HEK293 (cell line): ENCODE data around the gene VPS9D1.
A peak's percentile ranks its signal among the peaks of the same experiment; 100 is the strongest.

Experiments
- KLF1 ChIP-seq: fragments of 450-650 bp; formaldehyde crosslinking; IDR thresholded peaks from 2 replicates; pipeline ENCODE4 v1.5.1; 2016; ENCODE audit warnings: missing biosample characterization, missing genetic modification characterization
- KLF7 ChIP-seq: fragments of 450-650 bp; formaldehyde crosslinking; IDR thresholded peaks from 2 replicates; pipeline ENCODE4 v1.5.1; 2016; ENCODE audit warnings: missing biosample characterization, missing genetic modification characterization, borderline replicate concordance
- KLF8 ChIP-seq: fragments of 450-650 bp; formaldehyde crosslinking; IDR thresholded peaks from 2 replicates; pipeline ENCODE4 v1.5.1; 2016; ENCODE audit warnings: missing biosample characterization, missing genetic modification characterization
- MEIS1 ChIP-seq: sonication (generic); formaldehyde crosslinking; IDR thresholded peaks from 2 replicates; pipeline ENCODE4 v1.8.1; 2022; ENCODE audit warnings: missing genetic modification reagents, mild to moderate bottlenecking, borderline replicate concordance
- SALL2 ChIP-seq: fragments of 450-650 bp; formaldehyde crosslinking; IDR thresholded peaks from 2 replicates; pipeline ENCODE4 v1.5.0; 2017; ENCODE audit warnings: missing biosample characterization, mild to moderate bottlenecking, missing genetic modification characterization, borderline replicate concordance
- SCRT1 ChIP-seq: fragments of 450-650 bp; formaldehyde crosslinking; IDR thresholded peaks from 2 replicates; pipeline ENCODE4 v1.5.1; 2016; ENCODE audit warnings: missing biosample characterization, missing genetic modification characterization, borderline replicate concordance
- SCRT2 ChIP-seq: fragments of 450-650 bp; formaldehyde crosslinking; IDR thresholded peaks from 2 replicates; pipeline ENCODE4 v1.5.1; 2016; ENCODE audit warnings: missing biosample characterization, missing genetic modification characterization
- WT1 ChIP-seq: fragments of 450-650 bp; formaldehyde crosslinking; IDR thresholded peaks from 2 replicates; pipeline ENCODE4 v1.5.1; 2016; ENCODE audit warnings: missing biosample characterization, missing genetic modification characterization
- YY1 ChIP-seq: fragments of 450-650 bp; formaldehyde crosslinking; IDR thresholded peaks from 2 replicates; pipeline ENCODE4 v1.5.1; 2018; ENCODE audit warnings: missing biosample characterization, missing genetic modification characterization
- ZNF10 ChIP-seq: fragments of 450-650 bp; formaldehyde crosslinking; IDR thresholded peaks from 2 replicates; pipeline ENCODE4 v1.5.1; 2017; ENCODE audit warnings: missing biosample characterization, missing genetic modification characterization
- ZNF133 ChIP-seq: fragments of 450-650 bp; formaldehyde crosslinking; IDR thresholded peaks from 2 replicates; pipeline ENCODE4 v1.5.1; 2016; ENCODE audit warnings: missing biosample characterization, missing genetic modification characterization
- ZNF140 ChIP-seq: fragments of 450-650 bp; formaldehyde crosslinking; IDR thresholded peaks from 2 replicates; pipeline ENCODE4 v1.5.1; 2016; ENCODE audit warnings: missing biosample characterization, missing genetic modification characterization
- ZNF335 ChIP-seq: fragments of 450-650 bp; formaldehyde crosslinking; conservative IDR thresholded peaks from 2 replicates; pipeline ENCODE4 v1.5.1; 2016; ENCODE audit warnings: missing biosample characterization, missing genetic modification characterization
- ZNF354C ChIP-seq: fragments of 450-650 bp; formaldehyde crosslinking; IDR thresholded peaks from 2 replicates; pipeline ENCODE4 v1.5.1; 2016; ENCODE audit warnings: missing biosample characterization, missing genetic modification characterization, low read depth, borderline replicate concordance
- ZNF501 ChIP-seq: fragments of 450-650 bp; formaldehyde crosslinking; IDR thresholded peaks from 2 replicates; pipeline ENCODE4 v1.5.1; 2016; ENCODE audit warnings: missing biosample characterization, missing genetic modification characterization
- ZNF529 ChIP-seq: fragments of 450-650 bp; formaldehyde crosslinking; IDR thresholded peaks from 2 replicates; pipeline ENCODE4 v1.5.1; 2017; ENCODE audit warnings: missing genetic modification characterization, missing biosample characterization; ENCODE audit not compliant: insufficient replicate concordance
- ZNF561 ChIP-seq: fragments of 450-650 bp; IDR thresholded peaks from 2 replicates; pipeline ENCODE4 v1.5.1; 2018; ENCODE audit warnings: missing biosample characterization, missing genetic modification characterization, borderline replicate concordance
- ZNF747 ChIP-seq: fragments of 450-650 bp; formaldehyde crosslinking; IDR thresholded peaks from 2 replicates; pipeline ENCODE4 v1.5.1; 2016; ENCODE audit warnings: missing biosample characterization, missing genetic modification characterization
- ZNF776 ChIP-seq: fragments of 450-650 bp; formaldehyde crosslinking; IDR thresholded peaks from 2 replicates; pipeline ENCODE4 v1.5.0; 2017; ENCODE audit warnings: missing biosample characterization, missing genetic modification characterization, borderline replicate concordance
- ZSCAN30 ChIP-seq: fragments of 450-650 bp; IDR thresholded peaks from 2 replicates; pipeline ENCODE4 v1.5.1; 2018; ENCODE audit warnings: missing biosample characterization, mild to moderate bottlenecking, missing genetic modification characterization, moderate library complexity
- TF ChIP-seq, protein P1 (sequence below): fragments of 450-650 bp; formaldehyde crosslinking; conservative IDR thresholded peaks from 2 replicates; pipeline ENCODE4 v1.5.1; 2016; ENCODE audit warnings: low read depth, missing biosample characterization, missing genetic modification characterization
- TF ChIP-seq, protein P2 (sequence below): sonication (generic); formaldehyde crosslinking; IDR thresholded peaks from 2 replicates; pipeline ENCODE4 v1.8.1; 2022; ENCODE audit warnings: mild to moderate bottlenecking, moderate library complexity, missing genetic modification reagents
- TF ChIP-seq, protein P3 (sequence below): fragments of 450-650 bp; formaldehyde crosslinking; IDR thresholded peaks from 2 replicates; pipeline ENCODE4 v1.5.1; 2016; ENCODE audit warnings: missing biosample characterization, missing genetic modification characterization
- TF ChIP-seq, protein P4 (sequence below): fragments of 450-650 bp; formaldehyde crosslinking; IDR thresholded peaks from 2 replicates; pipeline ENCODE4 v1.5.1; 2016; ENCODE audit warnings: missing biosample characterization, missing genetic modification characterization
- TF ChIP-seq, protein P5 (sequence below): fragments of 450-650 bp; formaldehyde crosslinking; IDR thresholded peaks from 2 replicates; pipeline ENCODE4 v1.5.1; 2016; ENCODE audit warnings: missing biosample characterization, missing genetic modification characterization

Gene VPS9D1

DNA sequence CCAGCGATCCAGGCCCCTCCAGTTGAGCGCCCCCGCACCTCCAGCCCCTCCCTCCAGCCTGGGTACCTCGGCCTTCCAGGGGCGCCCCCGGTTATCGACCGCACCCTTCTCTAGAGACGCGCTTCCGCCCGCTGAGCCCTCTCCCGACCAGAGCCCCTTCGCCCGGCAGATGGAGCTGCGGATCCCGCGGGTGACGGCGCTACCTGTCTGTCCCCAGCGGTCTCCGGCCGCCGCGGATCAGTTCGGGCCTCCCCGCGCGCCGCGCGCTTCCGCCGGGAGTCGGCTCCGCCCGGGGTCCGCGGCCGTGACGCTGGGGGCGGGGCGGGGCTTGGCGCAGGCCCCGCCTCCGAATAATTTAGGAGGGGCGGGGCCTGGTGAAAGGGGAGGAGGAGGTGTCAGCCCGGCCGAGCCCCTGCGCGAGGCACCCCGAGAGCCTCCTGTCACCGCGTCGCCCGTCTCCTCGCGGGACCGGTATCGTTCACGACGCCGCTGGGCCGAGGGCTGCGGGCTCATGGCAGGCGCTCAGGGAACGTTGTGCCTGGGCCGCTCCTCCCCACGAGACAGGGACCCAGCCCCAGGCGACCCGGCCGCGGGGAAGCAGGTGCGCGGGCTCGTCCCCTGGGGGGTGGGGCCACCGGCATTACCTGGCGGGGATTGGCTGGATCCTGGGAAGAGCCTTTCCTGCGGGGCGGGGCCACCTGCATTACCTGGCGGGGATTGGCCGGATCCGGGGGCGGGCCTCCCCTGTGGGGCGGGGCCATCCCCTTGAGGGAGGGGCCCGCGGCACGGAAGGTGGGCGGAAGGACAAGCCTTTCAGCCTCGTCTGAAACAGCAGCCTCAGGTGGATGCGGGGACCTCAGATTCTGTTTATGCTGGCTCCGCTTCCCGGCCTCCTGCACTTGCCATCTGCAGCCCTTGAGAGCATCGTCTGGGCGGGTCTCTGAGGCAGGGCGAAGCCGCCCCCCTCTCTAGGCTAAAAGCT is 19.0 kb downstream of the VPS9D1 start, which contains the start of gene SPATA2L (continued):
- TF ChIP-seq ZNF354C (tag by site-specific recombination) (no peak), ZNF501 (tag by site-specific recombination) (no peak), SCRT1 (tag by site-specific recombination) (no peak), ZNF747 (tag by site-specific recombination) (no peak), YY1 (no peak), SCRT2 (tag by site-specific recombination) (peak; percentile 70; the same call in 1 of the 2 replicates), ZNF335 (tag by site-specific recombination) (peak; percentile 71), SALL2 (tag by site-specific recombination) (no peak), ZNF140 (tag by site-specific recombination) (no peak), MEIS1 (CRISPR knock-in tag) (no peak), KLF1 (peak; percentile 20; the same call in 1 of the 2 replicates), ZNF10 (tag by site-specific recombination) (no peak), ZSCAN30 (tag by site-specific recombination) (peak; percentile 22; the same call in 1 of the 2 replicates), KLF8 (tag by site-specific recombination) (peak; percentile 64; the same call in 1 of the 2 replicates), ZNF529 (tag by site-specific recombination) (no peak), ZNF776 (tag by site-specific recombination) (no peak), KLF7 (tag by site-specific recombination) (no peak; the same call in 1 of the 2 replicates), ZNF133 (tag by site-specific recombination) (no peak), WT1 (tag by site-specific recombination) (no peak), ZNF561 (tag by site-specific recombination) (no peak)
- TF ChIP-seq, protein P1, sequence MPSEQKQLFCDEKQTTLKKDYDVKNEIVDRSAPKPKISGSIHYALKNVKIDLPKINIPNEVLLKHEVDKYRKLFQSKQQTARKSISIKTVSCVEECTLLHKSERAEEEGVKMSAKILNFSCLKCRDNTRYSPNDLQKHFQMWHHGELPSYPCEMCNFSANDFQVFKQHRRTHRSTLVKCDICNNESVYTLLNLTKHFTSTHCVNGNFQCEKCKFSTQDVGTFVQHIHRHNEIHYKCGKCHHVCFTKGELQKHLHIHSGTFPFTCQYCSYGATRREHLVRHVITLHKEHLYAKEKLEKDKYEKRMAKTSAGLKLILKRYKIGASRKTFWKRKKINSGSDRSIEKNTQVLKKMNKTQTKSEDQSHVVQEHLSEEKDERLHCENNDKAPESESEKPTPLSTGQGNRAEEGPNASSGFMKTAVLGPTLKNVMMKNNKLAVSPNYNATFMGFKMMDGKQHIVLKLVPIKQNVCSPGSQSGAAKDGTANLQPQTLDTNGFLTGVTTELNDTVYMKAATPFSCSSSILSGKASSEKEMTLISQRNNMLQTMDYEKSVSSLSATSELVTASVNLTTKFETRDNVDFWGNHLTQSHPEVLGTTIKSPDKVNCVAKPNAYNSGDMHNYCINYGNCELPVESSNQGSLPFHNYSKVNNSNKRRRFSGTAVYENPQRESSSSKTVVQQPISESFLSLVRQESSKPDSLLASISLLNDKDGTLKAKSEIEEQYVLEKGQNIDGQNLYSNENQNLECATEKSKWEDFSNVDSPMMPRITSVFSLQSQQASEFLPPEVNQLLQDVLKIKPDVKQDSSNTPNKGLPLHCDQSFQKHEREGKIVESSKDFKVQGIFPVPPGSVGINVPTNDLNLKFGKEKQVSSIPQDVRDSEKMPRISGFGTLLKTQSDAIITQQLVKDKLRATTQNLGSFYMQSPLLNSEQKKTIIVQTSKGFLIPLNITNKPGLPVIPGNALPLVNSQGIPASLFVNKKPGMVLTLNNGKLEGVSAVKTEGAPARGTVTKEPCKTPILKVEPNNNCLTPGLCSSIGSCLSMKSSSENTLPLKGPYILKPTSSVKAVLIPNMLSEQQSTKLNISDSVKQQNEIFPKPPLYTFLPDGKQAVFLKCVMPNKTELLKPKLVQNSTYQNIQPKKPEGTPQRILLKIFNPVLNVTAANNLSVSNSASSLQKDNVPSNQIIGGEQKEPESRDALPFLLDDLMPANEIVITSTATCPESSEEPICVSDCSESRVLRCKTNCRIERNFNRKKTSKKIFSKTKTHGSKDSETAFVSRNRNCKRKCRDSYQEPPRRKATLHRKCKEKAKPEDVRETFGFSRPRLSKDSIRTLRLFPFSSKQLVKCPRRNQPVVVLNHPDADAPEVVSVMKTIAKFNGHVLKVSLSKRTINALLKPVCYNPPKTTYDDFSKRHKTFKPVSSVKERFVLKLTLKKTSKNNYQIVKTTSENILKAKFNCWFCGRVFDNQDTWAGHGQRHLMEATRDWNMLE (tag by site-specific recombination): no peak
- TF ChIP-seq, protein P2, sequence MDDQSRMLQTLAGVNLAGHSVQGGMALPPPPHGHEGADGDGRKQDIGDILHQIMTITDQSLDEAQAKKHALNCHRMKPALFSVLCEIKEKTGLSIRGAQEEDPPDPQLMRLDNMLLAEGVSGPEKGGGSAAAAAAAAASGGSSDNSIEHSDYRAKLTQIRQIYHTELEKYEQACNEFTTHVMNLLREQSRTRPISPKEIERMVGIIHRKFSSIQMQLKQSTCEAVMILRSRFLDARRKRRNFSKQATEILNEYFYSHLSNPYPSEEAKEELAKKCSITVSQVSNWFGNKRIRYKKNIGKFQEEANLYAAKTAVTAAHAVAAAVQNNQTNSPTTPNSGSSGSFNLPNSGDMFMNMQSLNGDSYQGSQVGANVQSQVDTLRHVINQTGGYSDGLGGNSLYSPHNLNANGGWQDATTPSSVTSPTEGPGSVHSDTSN: 0 out of 2 replicates have a peak, but pooled peaks have one; percentile 59
- TF ChIP-seq, protein P3, sequence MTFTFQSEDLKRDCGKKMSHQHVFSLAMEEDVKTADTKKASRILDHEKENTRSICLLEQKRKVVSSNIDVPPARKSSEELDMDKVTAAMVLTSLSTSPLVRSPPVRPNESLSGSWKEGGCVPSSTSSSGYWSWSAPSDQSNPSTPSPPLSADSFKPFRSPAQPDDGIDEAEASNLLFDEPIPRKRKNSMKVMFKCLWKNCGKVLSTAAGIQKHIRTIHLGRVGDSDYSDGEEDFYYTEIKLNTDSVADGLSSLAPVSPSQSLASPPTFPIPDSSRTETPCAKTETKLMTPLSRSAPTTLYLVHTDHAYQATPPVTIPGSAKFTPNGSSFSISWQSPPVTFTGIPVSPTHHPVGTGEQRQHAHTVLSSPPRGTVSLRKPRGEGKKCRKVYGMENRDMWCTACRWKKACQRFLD (tag by site-specific recombination): no peak
- TF ChIP-seq, protein P4, sequence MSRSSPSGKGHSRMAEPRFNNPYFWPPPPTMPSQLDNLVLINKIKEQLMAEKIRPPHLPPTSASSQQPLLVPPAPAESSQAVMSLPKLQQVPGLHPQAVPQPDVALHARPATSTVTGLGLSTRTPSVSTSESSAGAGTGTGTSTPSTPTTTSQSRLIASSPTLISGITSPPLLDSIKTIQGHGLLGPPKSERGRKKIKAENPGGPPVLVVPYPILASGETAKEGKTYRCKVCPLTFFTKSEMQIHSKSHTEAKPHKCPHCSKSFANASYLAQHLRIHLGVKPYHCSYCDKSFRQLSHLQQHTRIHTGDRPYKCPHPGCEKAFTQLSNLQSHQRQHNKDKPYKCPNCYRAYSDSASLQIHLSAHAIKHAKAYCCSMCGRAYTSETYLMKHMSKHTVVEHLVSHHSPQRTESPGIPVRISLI: no peak
- TF ChIP-seq, protein P5, sequence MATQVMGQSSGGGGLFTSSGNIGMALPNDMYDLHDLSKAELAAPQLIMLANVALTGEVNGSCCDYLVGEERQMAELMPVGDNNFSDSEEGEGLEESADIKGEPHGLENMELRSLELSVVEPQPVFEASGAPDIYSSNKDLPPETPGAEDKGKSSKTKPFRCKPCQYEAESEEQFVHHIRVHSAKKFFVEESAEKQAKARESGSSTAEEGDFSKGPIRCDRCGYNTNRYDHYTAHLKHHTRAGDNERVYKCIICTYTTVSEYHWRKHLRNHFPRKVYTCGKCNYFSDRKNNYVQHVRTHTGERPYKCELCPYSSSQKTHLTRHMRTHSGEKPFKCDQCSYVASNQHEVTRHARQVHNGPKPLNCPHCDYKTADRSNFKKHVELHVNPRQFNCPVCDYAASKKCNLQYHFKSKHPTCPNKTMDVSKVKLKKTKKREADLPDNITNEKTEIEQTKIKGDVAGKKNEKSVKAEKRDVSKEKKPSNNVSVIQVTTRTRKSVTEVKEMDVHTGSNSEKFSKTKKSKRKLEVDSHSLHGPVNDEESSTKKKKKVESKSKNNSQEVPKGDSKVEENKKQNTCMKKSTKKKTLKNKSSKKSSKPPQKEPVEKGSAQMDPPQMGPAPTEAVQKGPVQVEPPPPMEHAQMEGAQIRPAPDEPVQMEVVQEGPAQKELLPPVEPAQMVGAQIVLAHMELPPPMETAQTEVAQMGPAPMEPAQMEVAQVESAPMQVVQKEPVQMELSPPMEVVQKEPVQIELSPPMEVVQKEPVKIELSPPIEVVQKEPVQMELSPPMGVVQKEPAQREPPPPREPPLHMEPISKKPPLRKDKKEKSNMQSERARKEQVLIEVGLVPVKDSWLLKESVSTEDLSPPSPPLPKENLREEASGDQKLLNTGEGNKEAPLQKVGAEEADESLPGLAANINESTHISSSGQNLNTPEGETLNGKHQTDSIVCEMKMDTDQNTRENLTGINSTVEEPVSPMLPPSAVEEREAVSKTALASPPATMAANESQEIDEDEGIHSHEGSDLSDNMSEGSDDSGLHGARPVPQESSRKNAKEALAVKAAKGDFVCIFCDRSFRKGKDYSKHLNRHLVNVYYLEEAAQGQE (tag by site-specific recombination): no peak
